Thoracic aorta (tissue), 2 donors: ENCODE measurements around the gene GFM1. TPM values are rescaled to one million over a fixed set of nuclear protein-coding genes. Genes with fewer than 3 reads are reported as not detected.

Experiments used
- ATAC-seq: fragments of 150-250 bp; one replicate; pipeline ENCODE4 v1.8.0; 2017; ENCODE audit warnings: low read depth; ENCODE audit not compliant: insufficient number of reproducible peaks, low FRiP score
- DNase-seq: peaks from one replicate; pipeline ENCODE4 v3.0.0-alpha.2; 2020; ENCODE audit warnings: low spot score
- H3K27ac ChIP-seq, 2 donors: fragments of 200-600 bp; sonication (generic); 1 replicate in 1 of 2; 2 replicates in 1 of 2; pipeline ENCODE4 v1.5.1; 2016; ENCODE audit warnings: mild to moderate bottlenecking in 2 of 2, moderate library complexity in 2 of 2
- H3K27me3 ChIP-seq: fragments of 200-600 bp; sonication (generic); replicated peaks from 2 replicates; pipeline ENCODE4 v1.6.0; 2016; ENCODE audit warnings: mild to moderate bottlenecking; ENCODE audit not compliant: insufficient read depth
- H3K36me3 ChIP-seq: fragments of 200-600 bp; sonication (generic); one replicate; pipeline ENCODE4 v1.5.1; 2016
- H3K4me1 ChIP-seq, 2 donors: fragments of 200-600 bp; sonication (generic); 1 replicate in 1 of 2; 2 replicates in 1 of 2; pipeline versions ENCODE4 v1.5.1 to v1.6.0; 2016; ENCODE audit warnings: low read depth in 2 of 2, mild to moderate bottlenecking in 1 of 2; ENCODE audit not compliant: control insufficient read depth in 1 of 2
- H3K4me3 ChIP-seq: fragments of 200-600 bp; sonication (generic); 2 replicates; pipeline ENCODE4 v1.5.1; 2016; ENCODE audit warnings: mild to moderate bottlenecking
- H3K9me3 ChIP-seq: fragments of 200-600 bp; sonication (generic); 2 replicates; pipeline ENCODE4 v1.5.1; 2016
- total RNA-seq, 2 donors: library from RNA; depleted of rRNA; stranded (reverse); fragments of >200 nt; gene quantifications; one replicate each; pipeline versions ENCODE4 v1.1.0 to v1.2.3, GENCODE V29; 2016
- TF ChIP-seq, protein P1 (sequence below): fragments of 200-600 bp; sonication (generic); IDR thresholded peaks from one replicate; pipeline ENCODE4 v1.5.1; 2019; ENCODE audit warnings: antibody characterized with exemption

Gene GFM1
- total RNA-seq, 2 donors from 2014 or later: 20.0 to 87.1 TPM

DNA sequence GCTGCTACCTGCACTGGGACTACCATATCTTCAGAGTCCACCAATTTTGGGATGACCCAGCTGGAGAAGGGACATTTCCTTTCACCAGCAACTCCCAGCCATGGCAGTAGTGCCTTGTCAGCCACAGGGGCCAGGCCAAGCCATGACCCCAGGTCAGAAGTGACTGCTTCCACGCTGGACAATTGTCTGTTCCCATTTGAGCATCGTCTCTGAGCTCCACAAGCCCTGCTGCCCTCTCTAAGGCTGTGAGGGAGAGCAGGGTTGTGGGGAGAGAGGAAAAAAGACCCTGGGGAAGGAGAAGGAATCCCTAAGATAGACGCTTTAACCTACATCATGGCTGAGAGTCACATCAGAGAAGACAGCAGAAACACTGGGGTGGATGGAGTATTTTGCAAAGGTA, 95.3 kb downstream of the GFM1 start:
- DNase-seq (no peak), ATAC-seq (no peak)
- Histone ChIP-seq H3K4me3 (no peak overlapping the region), H3K27ac (no peak overlapping the region), H3K27me3 (no peaks in the 10 kb centered on the region), H3K36me3 (no peaks in the 10 kb centered on the region), H3K4me1 (no peaks in the 10 kb centered on the region), H3K9me3 (no peaks in the 10 kb centered on the region)
- TF ChIP-seq, protein P1, sequence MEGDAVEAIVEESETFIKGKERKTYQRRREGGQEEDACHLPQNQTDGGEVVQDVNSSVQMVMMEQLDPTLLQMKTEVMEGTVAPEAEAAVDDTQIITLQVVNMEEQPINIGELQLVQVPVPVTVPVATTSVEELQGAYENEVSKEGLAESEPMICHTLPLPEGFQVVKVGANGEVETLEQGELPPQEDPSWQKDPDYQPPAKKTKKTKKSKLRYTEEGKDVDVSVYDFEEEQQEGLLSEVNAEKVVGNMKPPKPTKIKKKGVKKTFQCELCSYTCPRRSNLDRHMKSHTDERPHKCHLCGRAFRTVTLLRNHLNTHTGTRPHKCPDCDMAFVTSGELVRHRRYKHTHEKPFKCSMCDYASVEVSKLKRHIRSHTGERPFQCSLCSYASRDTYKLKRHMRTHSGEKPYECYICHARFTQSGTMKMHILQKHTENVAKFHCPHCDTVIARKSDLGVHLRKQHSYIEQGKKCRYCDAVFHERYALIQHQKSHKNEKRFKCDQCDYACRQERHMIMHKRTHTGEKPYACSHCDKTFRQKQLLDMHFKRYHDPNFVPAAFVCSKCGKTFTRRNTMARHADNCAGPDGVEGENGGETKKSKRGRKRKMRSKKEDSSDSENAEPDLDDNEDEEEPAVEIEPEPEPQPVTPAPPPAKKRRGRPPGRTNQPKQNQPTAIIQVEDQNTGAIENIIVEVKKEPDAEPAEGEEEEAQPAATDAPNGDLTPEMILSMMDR: no peak

Other genes starting within 250 kb of the GFM1 start
- 10 to 100 TPM; 10.7 to 12.8 TPM for gene MLF1, start 73.3 kb upstream of the GFM1 start, total RNA-seq
- 10 to 100 TPM; 14.9 to 32.2 TPM for gene LXN, start 28.1 kb downstream of the GFM1 start, total RNA-seq
- gene RARRES1, start 87.9 kb downstream of the GFM1 start, total RNA-seq: 10 to 100 TPM in 1 of 2 donors, 1 to 10 TPM in 1; 9.3 to 63.8 TPM
- 100 to 1,000 TPM; 114 to 128 TPM for gene MFSD1, start 157.5 kb downstream of the GFM1 start, total RNA-seq